H1 (cell line): ENCODE data around the gene TAAR8.

Source experiments
- JUND ChIP-seq: IDR thresholded peaks from 2 replicates; pipeline ENCODE4 v1.6.1; 2011; ENCODE audit warnings: mild to moderate bottlenecking, improper control_type of control experiment, low read length
- KDM1A ChIP-seq: fragments of 200-600, 300-600 bp; sonication (generic); IDR thresholded peaks from 2 replicates; pipeline ENCODE4 v1.7.1; 2016; ENCODE audit warnings: mild to moderate bottlenecking, low read length, borderline replicate concordance
- PHF8 ChIP-seq: fragments of 200-600 bp; sonication (generic); conservative IDR thresholded peaks from 2 replicates; pipeline ENCODE4 v1.7.1; 2012; ENCODE audit warnings: low read depth, mild to moderate bottlenecking, inconsistent platforms, low read length, moderate library complexity
- POLR2A ChIP-seq, 2 experiments: IDR thresholded peaks; 1 replicate in 1 of 2; 2 replicates in 1 of 2; pipeline ENCODE4 v1.6.1; 2011; ENCODE audit warnings: low read depth in 2 of 2, low read length in 2 of 2, mild to moderate bottlenecking in 2 of 2; ENCODE audit errors: control extremely low read depth in 1 of 2
- POLR2AphosphoS5 ChIP-seq: IDR thresholded peaks from 2 replicates; pipeline ENCODE4 v1.6.1; 2011; ENCODE audit warnings: low read depth, low read length
- SIN3A ChIP-seq, 2 experiments: IDR thresholded peaks in 1 of 2; conservative IDR thresholded peaks in 1 of 2; 2 replicates each; pipeline ENCODE4 v1.6.1; 2011 to 2012; ENCODE audit warnings: low read length in 2 of 2, improper control_type of control experiment in 1 of 2, low read depth in 1 of 2, mild to moderate bottlenecking in 1 of 2
- SP1 ChIP-seq: IDR thresholded peaks from 2 replicates; pipeline ENCODE4 v1.6.1; 2011; ENCODE audit warnings: low read depth, low read length
- SUZ12 ChIP-seq: fragments of 200-600 bp; sonication (generic); IDR thresholded peaks from 2 replicates; pipeline ENCODE4 v1.6.1; 2012; ENCODE audit warnings: mild to moderate bottlenecking, inconsistent platforms, low read length, moderate library complexity, mixed read lengths
- TCF12 ChIP-seq: IDR thresholded peaks from 2 replicates; pipeline ENCODE4 v1.6.1; 2011; ENCODE audit warnings: low read depth, mild to moderate bottlenecking, low read length
- TEAD4 ChIP-seq: IDR thresholded peaks from 2 replicates; pipeline ENCODE4 v1.6.1; 2012; ENCODE audit warnings: low read depth, low read length, inconsistent platforms, mixed read lengths
- TF ChIP-seq, protein P1 (sequence below), 3 experiments: IDR thresholded peaks; 1 replicate in 2 of 3; 2 replicates in 1 of 3; pipeline versions ENCODE4 v1.5.1 to v1.6.1; 2011; ENCODE audit warnings: low read length in 3 of 3, mild to moderate bottlenecking in 3 of 3, inconsistent platforms in 2 of 3, low read depth in 1 of 3, moderate library complexity in 1 of 3; ENCODE audit not compliant: insufficient read depth in 1 of 3; ENCODE audit errors: control extremely low read depth in 1 of 3

DNA sequence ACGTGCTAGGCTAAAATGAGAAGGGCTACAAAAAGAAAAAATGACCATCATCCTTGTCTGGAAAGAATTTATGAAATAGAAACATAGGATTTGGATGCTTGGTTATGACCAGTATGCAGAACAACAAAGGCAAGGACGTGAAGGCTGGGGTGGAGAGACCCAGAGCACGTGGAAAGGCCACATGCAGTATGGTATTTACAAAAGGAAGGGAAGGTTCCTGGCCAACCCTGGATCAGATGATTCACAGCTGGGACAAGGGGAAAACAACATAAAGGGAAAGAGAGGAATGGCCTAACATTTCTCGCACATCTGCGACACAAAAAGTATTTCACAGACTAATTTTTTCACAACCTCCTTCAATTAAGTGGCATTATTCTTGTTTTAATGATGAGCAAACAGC lies 47.7 kb upstream of the TAAR8 start:
- TF ChIP-seq, protein P1, sequence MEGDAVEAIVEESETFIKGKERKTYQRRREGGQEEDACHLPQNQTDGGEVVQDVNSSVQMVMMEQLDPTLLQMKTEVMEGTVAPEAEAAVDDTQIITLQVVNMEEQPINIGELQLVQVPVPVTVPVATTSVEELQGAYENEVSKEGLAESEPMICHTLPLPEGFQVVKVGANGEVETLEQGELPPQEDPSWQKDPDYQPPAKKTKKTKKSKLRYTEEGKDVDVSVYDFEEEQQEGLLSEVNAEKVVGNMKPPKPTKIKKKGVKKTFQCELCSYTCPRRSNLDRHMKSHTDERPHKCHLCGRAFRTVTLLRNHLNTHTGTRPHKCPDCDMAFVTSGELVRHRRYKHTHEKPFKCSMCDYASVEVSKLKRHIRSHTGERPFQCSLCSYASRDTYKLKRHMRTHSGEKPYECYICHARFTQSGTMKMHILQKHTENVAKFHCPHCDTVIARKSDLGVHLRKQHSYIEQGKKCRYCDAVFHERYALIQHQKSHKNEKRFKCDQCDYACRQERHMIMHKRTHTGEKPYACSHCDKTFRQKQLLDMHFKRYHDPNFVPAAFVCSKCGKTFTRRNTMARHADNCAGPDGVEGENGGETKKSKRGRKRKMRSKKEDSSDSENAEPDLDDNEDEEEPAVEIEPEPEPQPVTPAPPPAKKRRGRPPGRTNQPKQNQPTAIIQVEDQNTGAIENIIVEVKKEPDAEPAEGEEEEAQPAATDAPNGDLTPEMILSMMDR (IDR thresholded peaks at IDR 0.05; ENCODE audit: control extremely low read depth in 1 of 3, insufficient read depth in 1 of 3, low read depth in 1 of 3, low read length in 3 of 3) = no peak
- no peak for TF ChIP-seq TCF12
- TF ChIP-seq SP1 = no peak
- TF ChIP-seq TEAD4 = no peak
- TF ChIP-seq PHF8 = no peak
- TF ChIP-seq SUZ12 = no peak
- no peak for TF ChIP-seq POLR2AphosphoS5
- TF ChIP-seq KDM1A = no peak
- TF ChIP-seq SIN3A (conservative IDR thresholded peaks at IDR 0.05 in 1 of 2, IDR thresholded peaks at IDR 0.05 in 1 of 2; ENCODE audit: low read depth in 1 of 2, low read length in 2 of 2) = no peak
- TF ChIP-seq POLR2A (IDR thresholded peaks at IDR 0.05; ENCODE audit: control extremely low read depth in 1 of 2, low read depth in 2 of 2, low read length in 2 of 2) = no peak
- no peak for TF ChIP-seq JUND
